MM.1S (cell line): Measurements from ENCODE around the gene CCBE1.

ENCODE experiments used
- DNase-seq: peaks from one replicate; pipeline ENCODE4 v3.0.0-alpha.2; 2015
- H2AFZ ChIP-seq: fragments of 300-600 bp; sonication (generic); 2 replicates; pipeline ENCODE4 v1.6.0; 2016; ENCODE audit warnings: antibody characterized with exemption, low read length
- H3F3A ChIP-seq: fragments of 300-600 bp; sonication (generic); 2 replicates; pipeline ENCODE4 v1.6.1; 2016; ENCODE audit warnings: mild to moderate bottlenecking, antibody characterized with exemption, low read length, moderate library complexity, mixed read lengths; ENCODE audit not compliant: insufficient read depth
- H3K27ac ChIP-seq: fragments of 300-600 bp; sonication (generic); 2 replicates; pipeline ENCODE4 v1.5.1; 2016; ENCODE audit warnings: mild to moderate bottlenecking, low read length
- H3K27me3 ChIP-seq: fragments of 300-600 bp; sonication (generic); replicated peaks from 2 replicates; pipeline ENCODE4 v1.6.0; 2016; ENCODE audit warnings: low read length; ENCODE audit not compliant: insufficient read depth
- H3K36me3 ChIP-seq: fragments of 300-600 bp; sonication (generic); replicated peaks from 2 replicates; pipeline ENCODE4 v1.6.1; 2016; ENCODE audit warnings: mild to moderate bottlenecking, low read length, mixed read lengths; ENCODE audit not compliant: insufficient read depth
- H3K4me1 ChIP-seq: fragments of 300-600 bp; sonication (generic); 2 replicates; pipeline ENCODE4 v1.6.1; 2016; ENCODE audit warnings: low read length, mixed read lengths
- H3K4me2 ChIP-seq: fragments of 300-600 bp; sonication (generic); 2 replicates; pipeline ENCODE4 v1.6.0; 2016; ENCODE audit warnings: low read depth, low read length
- H3K4me3 ChIP-seq: fragments of 300-600 bp; sonication (generic); 2 replicates; pipeline ENCODE4 v1.5.1; 2016; ENCODE audit warnings: low read length, mixed read lengths
- H3K79me2 ChIP-seq: fragments of 300-600 bp; sonication (generic); 2 replicates; pipeline ENCODE4 v1.6.1; 2016; ENCODE audit warnings: mixed run types, low read length, mixed read lengths
- H3K9ac ChIP-seq: fragments of 300-600 bp; sonication (generic); 2 replicates; pipeline ENCODE4 v1.6.1; 2016; ENCODE audit warnings: low read length, mixed read lengths
- H3K9me2 ChIP-seq: fragments of 300-600 bp; sonication (generic); replicated peaks from 2 replicates; pipeline ENCODE4 v1.6.1; 2016; ENCODE audit warnings: mild to moderate bottlenecking, low read length, mixed read lengths; ENCODE audit not compliant: insufficient read depth
- H3K9me3 ChIP-seq: fragments of 300-600 bp; sonication (generic); replicated peaks from 2 replicates; pipeline ENCODE4 v1.6.1; 2016; ENCODE audit warnings: mild to moderate bottlenecking, low read length, mixed read lengths; ENCODE audit not compliant: insufficient read depth
- H4K20me1 ChIP-seq: fragments of 300-600 bp; sonication (generic); 2 replicates; pipeline ENCODE4 v1.6.1; 2016; ENCODE audit warnings: mild to moderate bottlenecking, low read length, moderate library complexity, mixed read lengths; ENCODE audit not compliant: insufficient read depth
- CTCF ChIP-seq: fragments of 300-600 bp; sonication (generic); IDR thresholded peaks from 2 replicates; pipeline ENCODE4 v1.5.1; 2016; ENCODE audit warnings: antibody characterized with exemption, low read length, mixed read lengths
- EZH2 ChIP-seq: fragments of 300-600 bp; sonication (generic); optimal IDR thresholded peaks from 2 replicates; pipeline ENCODE3; 2017; ENCODE audit warnings: low read depth, mild to moderate bottlenecking, antibody characterized with exemption, low read length, mixed read lengths
- EZH2phosphoT487 ChIP-seq: fragments of 300-600 bp; sonication (generic); IDR thresholded peaks from 2 replicates; pipeline ENCODE4 v1.6.1; 2018; ENCODE audit warnings: antibody characterized with exemption, low read length

Gene CCBE1

GRCh38 chr18:59656373-59656887 lies 40.8 kb downstream of the CCBE1 start:
- Histone ChIP-seq H3K9me2 (no peaks in the 10 kb centered on the region), H3F3A (no peaks in the 10 kb centered on the region), H3K4me3 (no peak overlapping the region), H3K4me2 (no peak overlapping the region), H3K9me3 (no peaks in the 10 kb centered on the region), H4K20me1 (no peaks in the 10 kb centered on the region), H2AFZ (no peak overlapping the region), H3K4me1 (no peaks in the 10 kb centered on the region), H3K36me3 (no peaks in the 10 kb centered on the region), H3K27me3 (no peaks in the 10 kb centered on the region), H3K27ac (no peak overlapping the region), H3K9ac (no peak overlapping the region), H3K79me2 (no peaks in the 10 kb centered on the region)
- no peak for DNase-seq
- TF ChIP-seq EZH2phosphoT487 = no peak
- no peak for TF ChIP-seq CTCF
- no peak for TF ChIP-seq EZH2

- TF ChIP-seq CTCF = no peak
- TF ChIP-seq EZH2 = no peak
- no peak for TF ChIP-seq EZH2phosphoT487
- H3K36me3 ChIP-seq = no peaks in the 10 kb centered on the region
- H3K27me3 ChIP-seq = no peaks in the 10 kb centered on the region
- H3K4me1 ChIP-seq = no peaks in the 10 kb centered on the region
- H2AFZ ChIP-seq = no peak overlapping the region
- no peak overlapping the region for H3K4me2 ChIP-seq
- no peaks in the 10 kb centered on the region for H3K79me2 ChIP-seq
- no peaks in the 10 kb centered on the region for H3F3A ChIP-seq
- no peaks in the 10 kb centered on the region for H3K9me2 ChIP-seq
- no peak for DNase-seq
- H3K4me3 ChIP-seq = no peak overlapping the region
- no peaks in the 10 kb centered on the region for H4K20me1 ChIP-seq
- H3K9me3 ChIP-seq = no peaks in the 10 kb centered on the region
- H3K9ac ChIP-seq = no peak overlapping the region
- no peak overlapping the region for H3K27ac ChIP-seq
These were observed 41.5 kb downstream of the CCBE1 start for GRCh38 chr18:59655676-59656075.

GRCh38 chr18:59651071-59651470 lies 46.2 kb downstream of the CCBE1 start:
- no peak overlapping the region for H3K9ac ChIP-seq
- no peaks in the 10 kb centered on the region for H3K9me2 ChIP-seq
- no peaks in the 10 kb centered on the region for H3K4me1 ChIP-seq
- H3F3A ChIP-seq = no peaks in the 10 kb centered on the region
- H3K4me3 ChIP-seq = no peak overlapping the region
- no peak overlapping the region for H2AFZ ChIP-seq
- no peak overlapping the region for H3K27ac ChIP-seq
- no peaks in the 10 kb centered on the region for H3K36me3 ChIP-seq
- H3K4me2 ChIP-seq = no peak overlapping the region
- DNase-seq = no peak
- H4K20me1 ChIP-seq = no peaks in the 10 kb centered on the region
- TF ChIP-seq EZH2 = no peak
- TF ChIP-seq EZH2phosphoT487 = no peak
- TF ChIP-seq CTCF = no peak
- no peaks in the 10 kb centered on the region for H3K27me3 ChIP-seq
- no peaks in the 10 kb centered on the region for H3K9me3 ChIP-seq
- H3K79me2 ChIP-seq = no peaks in the 10 kb centered on the region
